Panc1 (cell line): ENCODE measurements around the gene TMEM204. TPM values are rescaled to one million over a fixed set of nuclear protein-coding genes. Genes with fewer than 3 reads are reported as not detected.

ENCODE experiments used
- ATAC-seq: fragments of 200-7000 bp; cut with Tn5 transposase; 2 replicates; pipeline ENCODE4 v1.9.1; 2020; ENCODE audit warnings: mild to moderate bottlenecking, moderate library complexity
- BruUV-seq: library from RNA; stranded (reverse); fragments of 400-500 nt; replicated peaks from 2 replicates; lab custom pipeline; 2021; lab: Mats Ljungman, UMichigan
- CTCF ChIA-PET: fragments of 300-600 bp; sonication (Branson Sonifier 250); formaldehyde crosslinking; loops from one replicate; lab custom pipeline; 2022; ENCODE audit warnings: antibody characterized with exemption; lab: Charles Lee
- POLR2A ChIA-PET: fragments of 300-600 bp; sonication (Branson Sonifier 250); formaldehyde crosslinking; loops from one replicate; lab custom pipeline; 2022; ENCODE audit warnings: antibody characterized with exemption; lab: Charles Lee
- DNase-seq: peaks from one replicate; pipeline ENCODE4 v3.0.0-alpha.2; 2010; ENCODE audit warnings: low read depth, low spot score
- H3K27ac ChIP-seq: 2 replicates; pipeline ENCODE4 v1.5.1; 2011; ENCODE audit warnings: mild to moderate bottlenecking, low read length, inconsistent platforms
- H3K27me3 ChIP-seq: fragments of 200-500 bp; sonication (Bioruptor generic); 2 replicates; pipeline ENCODE4 v1.6.0; 2014; ENCODE audit warnings: low read length, inconsistent platforms; ENCODE audit not compliant: control insufficient read depth, insufficient read depth
- H3K36me3 ChIP-seq: fragments of 200-500 bp; sonication (Bioruptor generic); 2 replicates; pipeline ENCODE4 v1.5.1; 2014; ENCODE audit warnings: inconsistent platforms, mild to moderate bottlenecking, low read length, moderate library complexity; ENCODE audit not compliant: control insufficient read depth, insufficient read depth
- H3K4me1 ChIP-seq: 2 replicates; pipeline ENCODE4 v1.5.1; 2011; ENCODE audit warnings: inconsistent platforms, mild to moderate bottlenecking, low read length, moderate library complexity; ENCODE audit not compliant: control insufficient read depth, insufficient read depth
- H3K4me3 ChIP-seq, 2 experiments: 2 replicates each; pipeline ENCODE4 v1.5.1; 2011 to 2012; ENCODE audit warnings: low read depth in 2 of 2, low read length in 2 of 2, mild to moderate bottlenecking in 2 of 2, inconsistent platforms in 1 of 2, moderate library complexity in 1 of 2
- H3K9me3 ChIP-seq: fragments of 200-500 bp; sonication (Bioruptor generic); 2 replicates; pipeline ENCODE4 v1.5.1; 2014; ENCODE audit warnings: low read depth, mild to moderate bottlenecking, inconsistent platforms, low read length, moderate library complexity; ENCODE audit not compliant: control insufficient read depth, insufficient read depth
- POLR2AphosphoS5 ChIP-seq: IDR thresholded peaks from 2 replicates; pipeline ENCODE4 v1.6.1; 2012; ENCODE audit warnings: mild to moderate bottlenecking, low read depth, low read length, moderate library complexity
- SIN3A ChIP-seq: IDR thresholded peaks from 2 replicates; pipeline ENCODE4 v1.6.1; 2012; ENCODE audit warnings: low read depth, mild to moderate bottlenecking, low read length, moderate library complexity, borderline replicate concordance; ENCODE audit not compliant: insufficient read depth
- TCF7L2 ChIP-seq: IDR thresholded peaks from 2 replicates; pipeline ENCODE4 v1.6.1; 2011; ENCODE audit warnings: mild to moderate bottlenecking, low read depth, low read length, inconsistent platforms
- in situ Hi-C: cut with HindIII; loops from 2 replicates; pipeline ENCODE4 v1.10.0; 2016; ENCODE audit warnings: low sequenced_read_pairs, low pct_unique_long_range_greater_than_20kb
- intact Hi-C: fragments of 100-400 bp; cut with micrococcal nuclease; formaldehyde crosslinking; loops from one replicate; pipeline ENCODE4 v1.10.0; 2022; ENCODE audit not compliant: unreplicated experiment
- total RNA-seq: library from RNA; stranded (reverse); gene quantifications from one replicate; pipeline ENCODE4 v1.2.1, GENCODE V29; 2021; ENCODE audit not compliant: unreplicated experiment
- TF ChIP-seq, protein P1 (sequence below): fragments of 450-650 bp; IDR thresholded peaks from 2 replicates; pipeline ENCODE4 v1.5.1; 2017; ENCODE audit warnings: mild to moderate bottlenecking
- TF ChIP-seq, protein P2 (sequence below), 2 experiments: IDR thresholded peaks; 2 replicates each; pipeline ENCODE4 v1.6.1; 2011 to 2012; ENCODE audit warnings: low read depth in 2 of 2, control low read depth in 1 of 2, low read length in 1 of 2, mild to moderate bottlenecking in 1 of 2, moderate library complexity in 1 of 2; ENCODE audit not compliant: insufficient read depth in 1 of 2

Gene TMEM204
- total RNA-seq, 1 experiment from 2014 or later = 0.13 TPM

DNA sequence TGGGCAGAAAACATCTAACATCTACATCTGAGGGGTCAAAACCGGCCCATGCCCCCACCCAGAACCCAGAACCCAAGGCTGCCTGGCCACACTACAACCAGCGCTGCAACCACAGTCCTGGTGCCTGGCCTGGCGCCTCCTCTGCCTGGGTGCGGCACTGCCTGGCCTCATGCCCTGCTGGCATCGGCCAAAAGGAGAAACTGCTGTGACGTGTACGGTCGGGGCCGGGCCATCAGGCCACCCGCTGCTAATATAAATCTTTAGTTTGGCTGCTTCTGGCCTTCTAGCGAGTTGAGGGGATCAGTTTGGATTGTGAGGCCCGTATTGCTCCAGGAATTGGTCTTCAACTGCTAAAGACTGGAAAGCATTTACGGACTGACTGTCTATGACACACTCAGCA, 22.8 kb downstream of the TMEM204 start:
- no peak for ATAC-seq
- intact Hi-C loops = no loop called here
- TF ChIP-seq POLR2AphosphoS5 (no peak), SIN3A (no peak), TCF7L2 (no peak)
- TF ChIP-seq, protein P1, sequence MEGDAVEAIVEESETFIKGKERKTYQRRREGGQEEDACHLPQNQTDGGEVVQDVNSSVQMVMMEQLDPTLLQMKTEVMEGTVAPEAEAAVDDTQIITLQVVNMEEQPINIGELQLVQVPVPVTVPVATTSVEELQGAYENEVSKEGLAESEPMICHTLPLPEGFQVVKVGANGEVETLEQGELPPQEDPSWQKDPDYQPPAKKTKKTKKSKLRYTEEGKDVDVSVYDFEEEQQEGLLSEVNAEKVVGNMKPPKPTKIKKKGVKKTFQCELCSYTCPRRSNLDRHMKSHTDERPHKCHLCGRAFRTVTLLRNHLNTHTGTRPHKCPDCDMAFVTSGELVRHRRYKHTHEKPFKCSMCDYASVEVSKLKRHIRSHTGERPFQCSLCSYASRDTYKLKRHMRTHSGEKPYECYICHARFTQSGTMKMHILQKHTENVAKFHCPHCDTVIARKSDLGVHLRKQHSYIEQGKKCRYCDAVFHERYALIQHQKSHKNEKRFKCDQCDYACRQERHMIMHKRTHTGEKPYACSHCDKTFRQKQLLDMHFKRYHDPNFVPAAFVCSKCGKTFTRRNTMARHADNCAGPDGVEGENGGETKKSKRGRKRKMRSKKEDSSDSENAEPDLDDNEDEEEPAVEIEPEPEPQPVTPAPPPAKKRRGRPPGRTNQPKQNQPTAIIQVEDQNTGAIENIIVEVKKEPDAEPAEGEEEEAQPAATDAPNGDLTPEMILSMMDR = no peak
- TF ChIP-seq, protein P2, sequence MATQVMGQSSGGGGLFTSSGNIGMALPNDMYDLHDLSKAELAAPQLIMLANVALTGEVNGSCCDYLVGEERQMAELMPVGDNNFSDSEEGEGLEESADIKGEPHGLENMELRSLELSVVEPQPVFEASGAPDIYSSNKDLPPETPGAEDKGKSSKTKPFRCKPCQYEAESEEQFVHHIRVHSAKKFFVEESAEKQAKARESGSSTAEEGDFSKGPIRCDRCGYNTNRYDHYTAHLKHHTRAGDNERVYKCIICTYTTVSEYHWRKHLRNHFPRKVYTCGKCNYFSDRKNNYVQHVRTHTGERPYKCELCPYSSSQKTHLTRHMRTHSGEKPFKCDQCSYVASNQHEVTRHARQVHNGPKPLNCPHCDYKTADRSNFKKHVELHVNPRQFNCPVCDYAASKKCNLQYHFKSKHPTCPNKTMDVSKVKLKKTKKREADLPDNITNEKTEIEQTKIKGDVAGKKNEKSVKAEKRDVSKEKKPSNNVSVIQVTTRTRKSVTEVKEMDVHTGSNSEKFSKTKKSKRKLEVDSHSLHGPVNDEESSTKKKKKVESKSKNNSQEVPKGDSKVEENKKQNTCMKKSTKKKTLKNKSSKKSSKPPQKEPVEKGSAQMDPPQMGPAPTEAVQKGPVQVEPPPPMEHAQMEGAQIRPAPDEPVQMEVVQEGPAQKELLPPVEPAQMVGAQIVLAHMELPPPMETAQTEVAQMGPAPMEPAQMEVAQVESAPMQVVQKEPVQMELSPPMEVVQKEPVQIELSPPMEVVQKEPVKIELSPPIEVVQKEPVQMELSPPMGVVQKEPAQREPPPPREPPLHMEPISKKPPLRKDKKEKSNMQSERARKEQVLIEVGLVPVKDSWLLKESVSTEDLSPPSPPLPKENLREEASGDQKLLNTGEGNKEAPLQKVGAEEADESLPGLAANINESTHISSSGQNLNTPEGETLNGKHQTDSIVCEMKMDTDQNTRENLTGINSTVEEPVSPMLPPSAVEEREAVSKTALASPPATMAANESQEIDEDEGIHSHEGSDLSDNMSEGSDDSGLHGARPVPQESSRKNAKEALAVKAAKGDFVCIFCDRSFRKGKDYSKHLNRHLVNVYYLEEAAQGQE (IDR thresholded peaks at IDR 0.05; ENCODE audit: insufficient read depth in 1 of 2, low read depth in 2 of 2, low read length in 1 of 2) = no peak
- Histone ChIP-seq H3K4me1 (no peaks in the 10 kb centered on the region), H3K27ac (no peak overlapping the region), H3K4me3 (no peak overlapping the region), H3K36me3 (no peaks in the 10 kb centered on the region; the same call in 1 of the 2 replicates), H3K9me3 (no peaks in the 10 kb centered on the region), H3K27me3 (no peaks in the 10 kb centered on the region)
- POLR2A ChIA-PET = no interaction called here
- CTCF ChIA-PET = no interaction called here
- in situ Hi-C loops = no loop called here
- no peak for DNase-seq
- no TSS peak for BruUV-seq

DNA sequence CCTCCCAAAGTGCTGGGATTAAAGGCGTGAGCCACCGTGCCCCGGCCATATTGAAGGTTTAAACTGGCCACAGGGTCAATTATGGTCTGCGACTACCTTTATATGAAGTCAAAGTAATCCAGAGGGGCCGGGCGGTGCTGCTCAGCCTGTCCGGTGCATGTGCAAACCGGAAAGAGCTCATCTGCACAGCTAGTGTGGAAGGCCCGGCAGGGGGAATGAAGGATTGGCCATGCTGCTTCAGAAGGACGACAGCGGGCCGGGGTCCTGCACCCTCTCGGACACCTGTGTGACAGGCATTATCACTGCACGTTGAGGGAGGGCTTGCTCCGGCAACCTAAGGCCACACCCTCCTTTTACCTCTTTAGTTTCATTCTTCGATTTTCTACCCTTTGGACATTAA, 23.6 kb downstream of the TMEM204 start:
- TF ChIP-seq SIN3A (no peak), POLR2AphosphoS5 (no peak), TCF7L2 (no peak)
- TF ChIP-seq, protein P1 = no peak
- TF ChIP-seq, protein P2 (IDR thresholded peaks at IDR 0.05; ENCODE audit: insufficient read depth in 1 of 2, low read depth in 2 of 2, low read length in 1 of 2) = no peak
- in situ Hi-C loops = no loop called here

More for the DNA sequence above, 23.6 kb downstream of the TMEM204 start:
- no TSS peak for BruUV-seq
- Histone ChIP-seq H3K36me3 (no peaks in the 10 kb centered on the region; the same call in 1 of the 2 replicates), H3K27me3 (no peaks in the 10 kb centered on the region), H3K27ac (no peak overlapping the region), H3K4me3 (no peak overlapping the region), H3K4me1 (no peaks in the 10 kb centered on the region), H3K9me3 (no peaks in the 10 kb centered on the region)
- ATAC-seq (no peak), DNase-seq (no peak)
- intact Hi-C loops = no loop called here
- POLR2A ChIA-PET = no interaction called here
- CTCF ChIA-PET = no interaction called here
